Measurements from ENCODE around the gene EPAS1. TPM values are rescaled to one million over a fixed set of nuclear protein-coding genes. Genes with fewer than 3 reads are reported as not detected.
A peak's percentile ranks its signal among the peaks of the same experiment; 100 is the strongest.

The EPAS1 gene
- total and polyA plus RNA-seq, 9 of the 15 experiments (the other 6 are each of a cell fraction or from before 2014, with no cell fraction given), result 0.25 to 11.2 (median 4.1) TPM

DNA sequence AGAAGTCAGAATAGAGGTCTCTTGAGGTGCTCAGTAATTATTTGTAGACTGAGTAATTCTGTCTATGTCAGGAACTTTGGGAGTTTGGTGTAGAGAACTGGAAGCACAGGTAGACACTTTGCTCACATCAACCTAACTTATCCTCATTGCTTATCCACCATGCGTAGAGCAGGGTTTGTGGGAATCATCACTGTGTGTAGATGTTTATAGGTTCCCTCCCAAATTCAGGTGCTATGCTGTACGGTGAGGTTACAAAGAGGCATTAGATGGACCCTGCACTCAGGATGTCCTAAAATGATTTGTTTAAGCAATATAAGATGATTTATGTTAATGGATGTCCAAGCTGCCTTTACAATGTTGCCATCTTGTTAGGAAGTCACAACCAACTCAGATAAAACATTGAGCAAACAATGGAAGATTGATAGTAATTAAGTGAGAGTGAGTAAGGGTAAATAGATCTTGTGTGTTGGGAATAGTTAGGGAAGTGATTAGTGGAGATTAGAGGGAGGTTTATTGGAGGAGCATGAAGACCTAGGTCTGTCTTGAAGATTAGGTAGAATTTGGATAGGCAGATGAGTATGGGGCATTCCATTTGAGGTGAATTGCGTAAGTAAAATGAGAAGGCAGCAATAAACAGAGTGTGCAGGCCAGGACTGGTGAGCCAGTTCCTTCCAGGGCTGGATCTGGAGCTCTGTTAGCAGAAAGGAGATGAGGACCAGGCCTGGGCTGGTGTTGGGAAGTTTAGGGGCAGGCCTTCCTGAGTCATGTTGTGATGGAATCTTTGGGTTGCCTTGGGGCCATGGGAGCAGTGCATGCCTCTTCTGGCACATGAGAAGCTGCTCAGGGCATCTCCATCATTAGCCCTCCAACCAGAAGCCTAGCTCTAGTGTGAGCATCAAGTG, 12.1 kb downstream of the EPAS1 start:
- Histone ChIP-seq H2AFZ (ENCODE audit: low read depth, low read length) (no peak overlapping the region), H3K27ac (ENCODE audit: extremely low read depth, low read depth, low read length) (no peak overlapping the region), H3K4me3 (no peak overlapping the region), H3K9ac (ENCODE audit: insufficient read depth in 1 of 2, low read depth in 2 of 2, low read length in 2 of 2) (no peak overlapping the region), H3K27me3 (ENCODE audit: control insufficient read depth in 2 of 2, insufficient read depth in 2 of 2, low read length in 2 of 2) (no peaks in the 10 kb centered on the region), H3K9me1 (ENCODE audit: control insufficient read depth, insufficient read depth, low read length) (no peaks in the 10 kb centered on the region), H3K4me1 (replicated peaks in 1 of 2; ENCODE audit: control insufficient read depth in 2 of 2, insufficient read depth in 2 of 2, low read length in 2 of 2) (peaks cover 8 to 14% of the 10 kb centered on the region in 2 experiments), H3K79me2 (ENCODE audit: control insufficient read depth, insufficient read depth, low read length) (peaks cover 3% of the 10 kb centered on the region; the same call in 1 of the 3 replicates), H3K4me2 (ENCODE audit: insufficient read depth, low read length) (no peak overlapping the region), H4K20me1 (replicated peaks; ENCODE audit: control insufficient read depth, insufficient read depth, low read length) (no peaks in the 10 kb centered on the region), H3K9me3 (replicated peaks; ENCODE audit: control insufficient read depth, insufficient read depth, low read depth, low read length) (no peaks in the 10 kb centered on the region), H3K36me3 (ENCODE audit: control insufficient read depth, insufficient read depth, low read length) (no peaks in the 10 kb centered on the region)
- POLR2A ChIA-PET, result interaction anchor here (1.8 to 3.3 kb wide), 2 partner anchors 9 to 12 kb away, joined by 7 to 16 read pairs; partner anchors contain the start of gene EPAS1
- TF ChIP-seq HDAC1 (IDR thresholded peaks at IDR 0.05) (0 out of 4 replicates have a peak, but pooled peaks of 1 of the 2 experiments have one; percentile 46), CEBPB (tag; IDR thresholded peaks at IDR 0.05) (peak; percentile 60), SMC3 (conservative IDR thresholded peaks at IDR 0.05; ENCODE audit: insufficient read depth, low read depth, low read length) (no peak), KDM1A (IDR thresholded peaks at IDR 0.05) (peak; percentile 27 to 29; a peak in 2 of 4 replicates), MEIS2 (IDR thresholded peaks at IDR 0.05; ENCODE audit: partially characterized antibody) (peak; percentile 41), ETV6 (IDR thresholded peaks at IDR 0.05; ENCODE audit: borderline replicate concordance in 1 of 2, low read depth in 2 of 2, low read length in 1 of 2) (no peak), ETV6 (CRISPR knock-in tag; IDR thresholded peaks at IDR 0.05; ENCODE audit: borderline replicate concordance) (no peak), CEBPG (CRISPR knock-in tag; IDR thresholded peaks at IDR 0.05) (no peak), CEBPG (tag; conservative IDR thresholded peaks at IDR 0.05 in 1 of 2, IDR thresholded peaks at IDR 0.05 in 1 of 2) (peak; percentile 53 to 75), ARID1B (IDR thresholded peaks at IDR 0.05) (peak; percentile 33; the same call in 1 of the 2 replicates), CBFA2T2 (conservative IDR thresholded peaks at IDR 0.05) (peak; percentile 26; the same call in 1 of the 2 replicates), SOX6 (IDR thresholded peaks at IDR 0.05) (0 out of 2 replicates have a peak, but pooled peaks have one; percentile 13), MXI1 (IDR thresholded peaks at IDR 0.05; ENCODE audit: low read depth, low read length) (no peak), CREB1 (IDR thresholded peaks at IDR 0.05) (no peak), CREB1 (CRISPR knock-in tag; IDR thresholded peaks at IDR 0.05) (no peak), CBFA2T3 (IDR thresholded peaks at IDR 0.05) (peak; percentile 66)
- TF ChIP-seq, protein P1, sequence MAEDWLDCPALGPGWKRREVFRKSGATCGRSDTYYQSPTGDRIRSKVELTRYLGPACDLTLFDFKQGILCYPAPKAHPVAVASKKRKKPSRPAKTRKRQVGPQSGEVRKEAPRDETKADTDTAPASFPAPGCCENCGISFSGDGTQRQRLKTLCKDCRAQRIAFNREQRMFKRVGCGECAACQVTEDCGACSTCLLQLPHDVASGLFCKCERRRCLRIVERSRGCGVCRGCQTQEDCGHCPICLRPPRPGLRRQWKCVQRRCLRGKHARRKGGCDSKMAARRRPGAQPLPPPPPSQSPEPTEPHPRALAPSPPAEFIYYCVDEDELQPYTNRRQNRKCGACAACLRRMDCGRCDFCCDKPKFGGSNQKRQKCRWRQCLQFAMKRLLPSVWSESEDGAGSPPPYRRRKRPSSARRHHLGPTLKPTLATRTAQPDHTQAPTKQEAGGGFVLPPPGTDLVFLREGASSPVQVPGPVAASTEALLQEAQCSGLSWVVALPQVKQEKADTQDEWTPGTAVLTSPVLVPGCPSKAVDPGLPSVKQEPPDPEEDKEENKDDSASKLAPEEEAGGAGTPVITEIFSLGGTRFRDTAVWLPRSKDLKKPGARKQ (CRISPR knock-in tag; IDR thresholded peaks at IDR 0.05), result no peak
- TF ChIP-seq, protein P2, sequence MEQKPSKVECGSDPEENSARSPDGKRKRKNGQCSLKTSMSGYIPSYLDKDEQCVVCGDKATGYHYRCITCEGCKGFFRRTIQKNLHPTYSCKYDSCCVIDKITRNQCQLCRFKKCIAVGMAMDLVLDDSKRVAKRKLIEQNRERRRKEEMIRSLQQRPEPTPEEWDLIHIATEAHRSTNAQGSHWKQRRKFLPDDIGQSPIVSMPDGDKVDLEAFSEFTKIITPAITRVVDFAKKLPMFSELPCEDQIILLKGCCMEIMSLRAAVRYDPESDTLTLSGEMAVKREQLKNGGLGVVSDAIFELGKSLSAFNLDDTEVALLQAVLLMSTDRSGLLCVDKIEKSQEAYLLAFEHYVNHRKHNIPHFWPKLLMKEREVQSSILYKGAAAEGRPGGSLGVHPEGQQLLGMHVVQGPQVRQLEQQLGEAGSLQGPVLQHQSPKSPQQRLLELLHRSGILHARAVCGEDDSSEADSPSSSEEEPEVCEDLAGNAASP (IDR thresholded peaks at IDR 0.05), result no peak
- no peak; the same call in 2 of the 3 replicates for ATAC-seq
- in situ Hi-C loops (cut with MboI) (no loop called here), intact Hi-C loops (cut with micrococcal nuclease) (no loop called here)
- no peak for FAIRE-seq
- BruUV-seq (replicated peaks), result no TSS peak
- CTCF ChIA-PET (ENCODE audit: low intra/inter-chr PET ratio), result no interaction called here
- 60% methylated on average over 3 of the region's 3 CpGs for WGBS (ENCODE audit: insufficient coverage, low coverage, missing lambda C conversion rate)
- DNase-seq (ENCODE audit: extremely low read depth in 1 of 4, low spot score in 3 of 4), result no peak
